Subcutaneous adipose tissue (tissue), 4 donors: ENCODE data around the gene IL13RA1. TPM values are rescaled to one million over a fixed set of nuclear protein-coding genes. Genes with fewer than 3 reads are reported as not detected.

Experiments
- total RNA-seq, 4 donors: library from RNA; depleted of rRNA; stranded (reverse); fragments of >200 nt; gene quantifications; one replicate each; pipeline ENCODE4 v1.1.0, GENCODE V29; 2016
- TF ChIP-seq, protein P1 (sequence below): fragments of 450-650 bp; IDR thresholded peaks from one replicate; pipeline ENCODE4 v1.5.1; 2016; ENCODE audit warnings: low read depth, mild to moderate bottlenecking, control low read depth, antibody characterized with exemption, moderate library complexity

IL13RA1 gene
- total RNA-seq, 4 donors from 2014 or later: 61.0 to 177 (median 82.9) TPM

- TF ChIP-seq, protein P1, sequence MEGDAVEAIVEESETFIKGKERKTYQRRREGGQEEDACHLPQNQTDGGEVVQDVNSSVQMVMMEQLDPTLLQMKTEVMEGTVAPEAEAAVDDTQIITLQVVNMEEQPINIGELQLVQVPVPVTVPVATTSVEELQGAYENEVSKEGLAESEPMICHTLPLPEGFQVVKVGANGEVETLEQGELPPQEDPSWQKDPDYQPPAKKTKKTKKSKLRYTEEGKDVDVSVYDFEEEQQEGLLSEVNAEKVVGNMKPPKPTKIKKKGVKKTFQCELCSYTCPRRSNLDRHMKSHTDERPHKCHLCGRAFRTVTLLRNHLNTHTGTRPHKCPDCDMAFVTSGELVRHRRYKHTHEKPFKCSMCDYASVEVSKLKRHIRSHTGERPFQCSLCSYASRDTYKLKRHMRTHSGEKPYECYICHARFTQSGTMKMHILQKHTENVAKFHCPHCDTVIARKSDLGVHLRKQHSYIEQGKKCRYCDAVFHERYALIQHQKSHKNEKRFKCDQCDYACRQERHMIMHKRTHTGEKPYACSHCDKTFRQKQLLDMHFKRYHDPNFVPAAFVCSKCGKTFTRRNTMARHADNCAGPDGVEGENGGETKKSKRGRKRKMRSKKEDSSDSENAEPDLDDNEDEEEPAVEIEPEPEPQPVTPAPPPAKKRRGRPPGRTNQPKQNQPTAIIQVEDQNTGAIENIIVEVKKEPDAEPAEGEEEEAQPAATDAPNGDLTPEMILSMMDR: no peak
These were observed 28.8 kb upstream of the IL13RA1 start for GRCh38 chrX:118698516-118699170.

DNA sequence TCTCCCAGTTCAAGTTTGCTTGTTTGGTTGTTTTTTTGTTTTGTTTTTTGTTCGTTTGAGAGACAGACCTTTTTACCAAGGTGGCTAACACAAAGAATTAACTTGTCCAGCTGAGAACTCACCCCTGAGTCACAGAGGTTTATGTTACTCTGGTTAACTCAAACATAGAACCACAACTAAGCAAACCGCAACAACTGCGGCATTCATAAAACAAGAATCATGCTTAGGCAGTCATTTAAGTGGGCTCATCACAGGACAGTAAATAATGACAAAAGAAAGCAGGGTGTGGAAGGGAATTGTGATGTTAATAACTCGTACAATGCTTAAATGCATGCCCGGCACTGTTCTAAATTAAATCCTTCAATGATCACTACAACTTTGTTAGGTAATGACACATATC lies 24.7 kb upstream of the IL13RA1 start:
- TF ChIP-seq, protein P1: no peak

- TF ChIP-seq, protein P1: no peak
These were observed 20.7 kb upstream of the IL13RA1 start for GRCh38 chrX:118706681-118707080.

DNA sequence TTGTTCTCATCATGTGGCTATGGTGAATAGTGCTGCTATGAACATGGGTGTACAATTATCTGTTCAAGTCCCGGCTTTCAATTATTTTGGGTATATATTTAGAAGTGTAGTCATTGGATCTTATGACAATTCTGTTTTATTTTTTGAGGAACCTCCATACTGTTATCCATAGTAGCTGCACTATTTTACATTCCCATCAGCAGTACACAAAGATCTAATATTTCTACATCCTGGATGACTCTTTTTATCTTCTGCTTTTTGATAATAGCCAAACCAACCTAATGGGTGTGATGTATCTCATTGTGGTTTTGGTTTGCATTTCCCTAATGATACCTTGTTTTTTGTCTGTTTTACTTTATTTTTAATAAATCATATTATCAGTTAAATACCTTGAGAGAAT lies 12.9 kb upstream of the IL13RA1 start:
- TF ChIP-seq, protein P1: no peak

DNA sequence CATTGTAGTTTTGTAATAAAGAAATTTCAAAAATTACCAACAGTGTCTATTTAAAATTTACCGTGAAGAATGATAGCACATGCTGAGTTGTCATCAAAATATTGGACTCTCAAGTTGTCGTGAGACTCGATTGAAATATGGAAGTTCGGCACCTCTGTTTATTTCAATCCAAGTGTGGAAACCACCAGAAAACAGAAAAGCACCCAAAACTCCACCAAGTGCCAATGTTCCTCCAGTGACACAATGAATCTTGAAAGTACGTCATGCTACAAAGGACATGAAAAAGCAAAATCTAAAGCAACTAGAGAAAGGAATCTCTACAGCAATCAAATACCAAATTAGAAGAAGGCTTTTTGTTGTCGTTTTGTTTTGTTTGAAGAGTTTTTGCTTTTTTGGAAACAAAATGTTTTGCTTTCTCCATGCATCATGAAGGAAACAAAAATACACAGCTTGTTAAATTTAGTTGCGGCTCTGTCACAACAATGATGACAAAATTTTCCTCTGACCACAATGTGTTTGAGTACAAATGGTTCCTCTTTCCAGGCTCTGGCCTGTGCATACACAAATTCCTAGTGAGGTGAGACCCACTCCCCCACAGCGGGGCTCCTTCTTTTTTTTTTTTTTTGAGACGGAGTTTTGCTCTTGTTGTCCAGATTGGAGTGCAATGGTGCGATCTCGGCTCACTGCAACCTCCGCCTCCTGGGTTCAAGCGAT lies 9.6 kb upstream of the IL13RA1 start:
- TF ChIP-seq, protein P1: no peak

GRCh38 chrX:118718737-118719136 lies 8.7 kb upstream of the IL13RA1 start:
- TF ChIP-seq, protein P1: no peak

GRCh38 chrX:118720058-118720707 lies 7.2 kb upstream of the IL13RA1 start:
- TF ChIP-seq, protein P1: no peak
